ENCODE data around the gene PDE4D. TPM values are rescaled to one million over a fixed set of nuclear protein-coding genes. Genes with fewer than 3 reads are reported as not detected.

Gene PDE4D
- total RNA-seq, 1 donor from 2014 or later: 13.2 TPM

DNA sequence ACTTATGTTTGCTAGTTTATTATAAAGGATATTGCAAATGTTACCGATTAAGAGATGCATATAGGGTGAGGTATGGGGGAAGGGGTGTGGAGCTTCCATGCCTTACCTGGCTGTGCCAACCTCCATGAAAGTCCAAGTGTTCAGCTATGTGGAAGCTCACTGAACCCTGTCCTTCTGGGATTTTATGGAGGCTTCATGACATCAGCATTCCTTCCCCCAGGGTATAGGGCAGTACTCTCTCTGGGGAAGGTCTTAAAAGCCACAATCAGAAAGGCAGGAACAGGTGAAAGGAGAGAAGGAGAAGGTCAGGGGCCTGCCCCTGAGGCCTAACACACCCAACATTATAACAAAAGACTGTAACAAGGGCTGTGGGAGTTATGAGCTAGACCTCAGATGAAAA lies 592.6 kb downstream of the PDE4D start:
- H3K4me3 Mint-ChIP-seq (ENCODE audit: unreplicated experiment): no peak overlapping the region
- no peaks in the 10 kb centered on the region for H3K36me3 Mint-ChIP-seq (ENCODE audit: unreplicated experiment)
- no peaks in the 10 kb centered on the region for H3K27me3 Mint-ChIP-seq (ENCODE audit: unreplicated experiment)
- no peak for DNase-seq
- H3K27ac Mint-ChIP-seq (ENCODE audit: unreplicated experiment): no peak overlapping the region
- no peaks in the 10 kb centered on the region for H3K9me3 Mint-ChIP-seq (ENCODE audit: unreplicated experiment)
- TF ChIP-seq, protein P1, sequence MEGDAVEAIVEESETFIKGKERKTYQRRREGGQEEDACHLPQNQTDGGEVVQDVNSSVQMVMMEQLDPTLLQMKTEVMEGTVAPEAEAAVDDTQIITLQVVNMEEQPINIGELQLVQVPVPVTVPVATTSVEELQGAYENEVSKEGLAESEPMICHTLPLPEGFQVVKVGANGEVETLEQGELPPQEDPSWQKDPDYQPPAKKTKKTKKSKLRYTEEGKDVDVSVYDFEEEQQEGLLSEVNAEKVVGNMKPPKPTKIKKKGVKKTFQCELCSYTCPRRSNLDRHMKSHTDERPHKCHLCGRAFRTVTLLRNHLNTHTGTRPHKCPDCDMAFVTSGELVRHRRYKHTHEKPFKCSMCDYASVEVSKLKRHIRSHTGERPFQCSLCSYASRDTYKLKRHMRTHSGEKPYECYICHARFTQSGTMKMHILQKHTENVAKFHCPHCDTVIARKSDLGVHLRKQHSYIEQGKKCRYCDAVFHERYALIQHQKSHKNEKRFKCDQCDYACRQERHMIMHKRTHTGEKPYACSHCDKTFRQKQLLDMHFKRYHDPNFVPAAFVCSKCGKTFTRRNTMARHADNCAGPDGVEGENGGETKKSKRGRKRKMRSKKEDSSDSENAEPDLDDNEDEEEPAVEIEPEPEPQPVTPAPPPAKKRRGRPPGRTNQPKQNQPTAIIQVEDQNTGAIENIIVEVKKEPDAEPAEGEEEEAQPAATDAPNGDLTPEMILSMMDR (IDR thresholded peaks at IDR 0.05; ENCODE audit: partially characterized antibody, unreplicated experiment): no peak
- no peaks in the 10 kb centered on the region for H3K4me1 Mint-ChIP-seq (ENCODE audit: low read depth, unreplicated experiment)

DNA sequence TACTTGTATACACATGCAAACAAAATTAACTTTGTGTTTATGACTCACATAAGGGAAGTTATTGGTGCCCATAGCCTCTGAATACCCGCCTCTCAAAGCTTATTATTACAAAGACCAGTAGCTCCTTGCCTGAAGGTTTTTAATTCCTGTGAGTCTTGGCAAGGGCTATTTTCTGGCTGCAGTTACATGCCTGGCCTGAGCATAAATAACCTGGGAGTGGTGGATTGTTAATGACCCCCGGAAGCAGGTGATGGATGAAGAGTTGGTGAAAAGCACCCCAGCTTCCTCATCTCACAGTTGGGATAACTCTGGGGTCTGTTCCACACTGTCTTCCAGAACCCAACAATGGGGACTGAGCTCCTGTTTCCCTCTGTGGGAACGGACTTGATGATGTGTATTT lies 594.5 kb downstream of the PDE4D start:
- Mint-ChIP-seq H3K27me3 (ENCODE audit: unreplicated experiment) (no peaks in the 10 kb centered on the region), H3K4me3 (ENCODE audit: unreplicated experiment) (no peak overlapping the region), H3K4me1 (ENCODE audit: low read depth, unreplicated experiment) (no peaks in the 10 kb centered on the region), H3K27ac (ENCODE audit: unreplicated experiment) (no peak overlapping the region), H3K36me3 (ENCODE audit: unreplicated experiment) (no peaks in the 10 kb centered on the region), H3K9me3 (ENCODE audit: unreplicated experiment) (no peaks in the 10 kb centered on the region)
- DNase-seq: no peak
- TF ChIP-seq, protein P1 (IDR thresholded peaks at IDR 0.05; ENCODE audit: partially characterized antibody, unreplicated experiment): no peak

DNA sequence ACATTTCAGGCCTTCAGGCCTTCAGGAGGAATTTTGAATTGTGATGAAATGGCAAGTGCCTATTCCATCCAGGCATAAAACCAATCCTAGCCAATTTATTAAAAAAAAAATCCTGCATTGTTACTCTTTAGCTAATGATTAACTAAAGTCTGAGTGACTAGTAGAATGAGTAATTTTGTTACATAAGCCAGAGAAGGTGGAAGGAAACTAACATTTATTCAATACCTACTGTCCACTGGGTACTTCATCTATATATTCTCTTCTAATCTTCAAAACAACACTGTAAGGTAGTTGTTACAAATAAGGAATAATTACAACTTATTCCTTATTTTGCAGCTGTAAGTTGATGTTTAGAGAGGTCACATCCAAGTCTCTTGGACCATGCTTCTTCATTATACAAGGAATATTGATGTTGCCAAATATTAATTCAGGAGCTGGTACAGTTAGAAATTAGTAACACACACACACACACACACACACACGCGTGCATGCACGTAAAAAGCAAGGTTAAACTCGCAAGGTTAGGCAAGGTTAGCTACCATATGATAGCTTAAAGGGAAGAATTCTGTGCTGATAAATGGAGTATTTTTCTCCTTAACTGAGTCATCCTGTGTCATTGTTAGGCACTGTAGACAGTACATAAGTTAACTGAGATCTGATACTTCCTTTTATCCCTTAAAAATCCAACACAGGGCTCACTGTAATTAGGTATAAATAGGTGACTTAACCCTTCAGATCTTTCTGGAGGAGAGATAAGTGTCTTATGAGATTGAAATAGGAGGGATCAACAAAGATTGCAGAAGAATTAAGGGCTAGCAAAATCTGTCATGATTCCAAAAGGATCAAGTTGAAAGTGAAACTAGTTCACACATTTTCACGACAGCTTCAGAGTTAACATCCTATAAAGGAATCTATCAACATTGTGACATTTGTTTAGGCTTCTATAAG lies 596.9 kb downstream of the PDE4D start:
- Mint-ChIP-seq H3K27ac (ENCODE audit: unreplicated experiment) (no peak overlapping the region), H3K27me3 (ENCODE audit: unreplicated experiment) (no peaks in the 10 kb centered on the region), H3K4me1 (ENCODE audit: low read depth, unreplicated experiment) (no peaks in the 10 kb centered on the region), H3K36me3 (ENCODE audit: unreplicated experiment) (no peaks in the 10 kb centered on the region), H3K4me3 (ENCODE audit: unreplicated experiment) (no peak overlapping the region), H3K9me3 (ENCODE audit: unreplicated experiment) (no peaks in the 10 kb centered on the region)
- DNase-seq: no peak
- TF ChIP-seq, protein P1 (IDR thresholded peaks at IDR 0.05; ENCODE audit: partially characterized antibody, unreplicated experiment): no peak

DNA sequence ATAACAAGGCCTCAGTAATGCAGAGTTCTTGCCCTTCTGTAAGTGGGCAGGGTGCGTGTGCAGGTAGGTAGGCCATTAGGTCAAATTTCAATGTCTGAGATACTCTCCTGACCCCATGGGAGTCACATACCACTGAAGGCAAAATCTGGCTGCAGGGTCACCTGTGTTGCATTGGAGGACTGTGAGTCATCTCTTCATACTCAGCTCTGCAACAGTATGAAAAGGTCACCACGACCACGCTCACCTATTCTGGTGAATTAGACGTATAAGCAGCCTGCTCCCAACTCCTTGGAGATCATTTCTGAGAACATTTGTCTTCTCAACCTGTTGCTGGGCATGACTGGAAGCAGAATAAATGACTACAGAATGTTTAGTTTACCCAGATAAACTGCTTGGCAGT lies 599.8 kb downstream of the PDE4D start:
- H3K9me3 Mint-ChIP-seq (ENCODE audit: unreplicated experiment): no peaks in the 10 kb centered on the region
- H3K4me1 Mint-ChIP-seq (ENCODE audit: low read depth, unreplicated experiment): no peaks in the 10 kb centered on the region
- H3K27ac Mint-ChIP-seq (ENCODE audit: unreplicated experiment): no peak overlapping the region
- H3K27me3 Mint-ChIP-seq (ENCODE audit: unreplicated experiment): no peaks in the 10 kb centered on the region
- DNase-seq: no peak
- no peaks in the 10 kb centered on the region for H3K36me3 Mint-ChIP-seq (ENCODE audit: unreplicated experiment)
- TF ChIP-seq, protein P1 (IDR thresholded peaks at IDR 0.05; ENCODE audit: partially characterized antibody, unreplicated experiment): no peak
- no peak overlapping the region for H3K4me3 Mint-ChIP-seq (ENCODE audit: unreplicated experiment)

DNA sequence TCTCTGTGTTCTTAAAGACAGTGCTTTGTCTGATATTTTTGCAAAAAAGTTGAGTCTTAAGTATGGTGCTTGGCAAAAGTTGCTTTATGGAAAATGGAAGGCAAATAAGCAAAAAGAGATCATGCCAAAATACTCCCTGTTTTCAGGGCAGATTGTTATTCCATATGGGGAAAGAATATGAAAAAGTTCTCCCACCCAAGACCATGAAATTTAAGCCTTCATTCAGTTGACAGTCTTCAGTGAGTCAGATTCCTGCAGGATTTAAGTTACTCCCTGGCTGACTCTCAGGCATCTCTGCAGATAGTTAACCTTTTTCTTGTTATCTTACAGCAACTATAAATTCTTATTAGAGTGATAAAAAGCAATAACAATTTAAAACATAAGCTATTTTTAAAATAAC lies 601.6 kb downstream of the PDE4D start:
- no peaks in the 10 kb centered on the region for H3K27me3 Mint-ChIP-seq (ENCODE audit: unreplicated experiment)
- H3K4me1 Mint-ChIP-seq (ENCODE audit: low read depth, unreplicated experiment): no peaks in the 10 kb centered on the region
- TF ChIP-seq, protein P1 (IDR thresholded peaks at IDR 0.05; ENCODE audit: partially characterized antibody, unreplicated experiment): no peak
- no peaks in the 10 kb centered on the region for H3K36me3 Mint-ChIP-seq (ENCODE audit: unreplicated experiment)
- no peak overlapping the region for H3K27ac Mint-ChIP-seq (ENCODE audit: unreplicated experiment)
- H3K4me3 Mint-ChIP-seq (ENCODE audit: unreplicated experiment): no peak overlapping the region
- H3K9me3 Mint-ChIP-seq (ENCODE audit: unreplicated experiment): no peaks in the 10 kb centered on the region
- DNase-seq: no peak
